A673 (cell line): Measurements from ENCODE around the gene NUP88. TPM values are rescaled to one million over a fixed set of nuclear protein-coding genes. Genes with fewer than 3 reads are reported as not detected.

ENCODE experiments used
- BruUV-seq: library from RNA; stranded (reverse); fragments of 400-500 nt; replicated peaks from 2 replicates; lab custom pipeline; 2021; lab: Mats Ljungman, UMichigan
- CTCF ChIA-PET: fragments of 300-600 bp; sonication (Branson Sonifier 250); formaldehyde crosslinking; loops from one replicate; lab custom pipeline; 2022; ENCODE audit warnings: antibody characterized with exemption; lab: Charles Lee
- POLR2A ChIA-PET: fragments of 300-600 bp; sonication (Branson Sonifier 250); formaldehyde crosslinking; loops from one replicate; lab custom pipeline; 2022; ENCODE audit warnings: antibody characterized with exemption; ENCODE audit not compliant: low non-redundant PET; lab: Charles Lee
- DNase-seq: peaks from one replicate; pipeline ENCODE4 v3.0.0-alpha.2; 2015; ENCODE audit warnings: low spot score
- H3K27ac ChIP-seq: fragments of 200-600 bp; sonication (generic); 2 replicates; pipeline ENCODE4 v1.5.1; 2016; ENCODE audit warnings: mixed run types, low read depth, mild to moderate bottlenecking, mixed read lengths, antibody characterized with exemption, low read length; ENCODE audit not compliant: poor library complexity, severe bottlenecking
- H3K27me3 ChIP-seq: fragments of 200-600 bp; sonication (generic); replicated peaks from 2 replicates; pipeline ENCODE4 v1.6.1; 2017; ENCODE audit warnings: mixed run types, low read depth, mild to moderate bottlenecking, mixed read lengths, antibody characterized with exemption, low read length; ENCODE audit not compliant: insufficient read depth, poor library complexity
- H3K36me3 ChIP-seq: fragments of 200-600 bp; sonication (generic); 2 replicates; pipeline ENCODE4 v1.6.1; 2016; ENCODE audit warnings: mixed run types, mild to moderate bottlenecking, mixed read lengths, antibody characterized with exemption, low read length; ENCODE audit not compliant: insufficient read depth, poor library complexity, severe bottlenecking
- H3K4me1 ChIP-seq: fragments of 200-600 bp; sonication (generic); 2 replicates; pipeline ENCODE4 v1.6.1; 2017; ENCODE audit warnings: mixed run types, mild to moderate bottlenecking, mixed read lengths, antibody characterized with exemption, low read length; ENCODE audit not compliant: insufficient read depth, poor library complexity, severe bottlenecking
- H3K4me3 ChIP-seq: fragments of 200-600 bp; sonication (generic); 2 replicates; pipeline ENCODE4 v1.5.1; 2016; ENCODE audit warnings: low read depth, mixed run types, mild to moderate bottlenecking, mixed read lengths, low read length; ENCODE audit not compliant: poor library complexity, severe bottlenecking
- H3K9me3 ChIP-seq: fragments of 200-600 bp; sonication (generic); 2 replicates; pipeline ENCODE4 v1.6.1; 2016; ENCODE audit warnings: mixed run types, low read depth, mild to moderate bottlenecking, mixed read lengths, antibody characterized with exemption, low read length; ENCODE audit not compliant: poor library complexity, severe bottlenecking
- CTCF ChIP-seq: fragments of 300-800, 200-600 bp; sonication (generic); conservative IDR thresholded peaks from 2 replicates; pipeline ENCODE4 v1.5.1; 2017; ENCODE audit warnings: low read depth, mild to moderate bottlenecking, antibody characterized with exemption, low read length, moderate library complexity, mixed read lengths
- EZH2 ChIP-seq: fragments of 200-600 bp; sonication (generic); IDR thresholded peaks from 2 replicates; pipeline ENCODE4 v1.6.1; 2017; ENCODE audit warnings: borderline replicate concordance, low read depth, mild to moderate bottlenecking, mixed read lengths, antibody characterized with exemption, low read length; ENCODE audit not compliant: poor library complexity, severe bottlenecking
- intact Hi-C: fragments of 100-400 bp; cut with micrococcal nuclease; formaldehyde crosslinking; loops from one replicate; pipeline ENCODE4 v1.10.0; 2022; ENCODE audit not compliant: unreplicated experiment
- total RNA-seq: library from RNA; stranded (reverse); gene quantifications from 2 replicates; pipeline ENCODE4 v1.2.3, GENCODE V29; 2021

Gene NUP88
- total RNA-seq, 1 experiment from 2014 or later: 132 TPM

- intact Hi-C loops: no loop called here
- no TSS peak for BruUV-seq
- ChIA-PET CTCF (no interaction called here), POLR2A (no interaction called here)
- no peak for TF ChIP-seq CTCF
- no peak for TF ChIP-seq EZH2
- Histone ChIP-seq H3K4me3 (no peak overlapping the region), H3K36me3 (peaks cover 24% of the 10 kb centered on the region), H3K27me3 (no peaks in the 10 kb centered on the region), H3K9me3 (no peaks in the 10 kb centered on the region), H3K27ac (no peak overlapping the region), H3K4me1 (no peaks in the 10 kb centered on the region)
- DNase-seq: no peak
These were observed 57.2 kb downstream of the NUP88 start for GRCh38 chr17:5362162-5362811.

GRCh38 chr17:5361426-5361825 lies 58.0 kb downstream of the NUP88 start:
- H3K9me3 ChIP-seq: no peaks in the 10 kb centered on the region
- no peak overlapping the region for H3K4me3 ChIP-seq
- TSS peak; percentile 34 for BruUV-seq
- intact Hi-C loops: no loop called here
- H3K27me3 ChIP-seq: no peaks in the 10 kb centered on the region
- peaks cover 24% of the 10 kb centered on the region for H3K36me3 ChIP-seq
- H3K27ac ChIP-seq: no peak overlapping the region
- TF ChIP-seq CTCF (no peak), EZH2 (no peak)
- ChIA-PET CTCF (no interaction called here), POLR2A (no interaction called here)
- no peak for DNase-seq
- no peaks in the 10 kb centered on the region for H3K4me1 ChIP-seq

- peaks cover 35% of the 10 kb centered on the region for H3K36me3 ChIP-seq
- intact Hi-C loops: no loop called here
- CTCF ChIA-PET: no interaction called here
- no peaks in the 10 kb centered on the region for H3K4me1 ChIP-seq
- H3K27ac ChIP-seq: peak overlapping the region; percentile 40
- no TSS peak for BruUV-seq
- POLR2A ChIA-PET: no interaction called here
- DNase-seq: no peak
- TF ChIP-seq EZH2 (no peak), CTCF (no peak)
- H3K4me3 ChIP-seq: no peak overlapping the region
- no peaks in the 10 kb centered on the region for H3K27me3 ChIP-seq
- no peaks in the 10 kb centered on the region for H3K9me3 ChIP-seq
These were observed 63.9 kb downstream of the NUP88 start for GRCh38 chr17:5355421-5356129.
